ENCODE measurements around the gene HPCAL1. TPM values are rescaled to one million over a fixed set of nuclear protein-coding genes. Genes with fewer than 3 reads are reported as not detected.
A peak's percentile ranks its signal among the peaks of the same experiment; 100 is the strongest.

HPCAL1 gene
- total RNA-seq, 1 donor from 2014 or later, result 110 TPM

DNA sequence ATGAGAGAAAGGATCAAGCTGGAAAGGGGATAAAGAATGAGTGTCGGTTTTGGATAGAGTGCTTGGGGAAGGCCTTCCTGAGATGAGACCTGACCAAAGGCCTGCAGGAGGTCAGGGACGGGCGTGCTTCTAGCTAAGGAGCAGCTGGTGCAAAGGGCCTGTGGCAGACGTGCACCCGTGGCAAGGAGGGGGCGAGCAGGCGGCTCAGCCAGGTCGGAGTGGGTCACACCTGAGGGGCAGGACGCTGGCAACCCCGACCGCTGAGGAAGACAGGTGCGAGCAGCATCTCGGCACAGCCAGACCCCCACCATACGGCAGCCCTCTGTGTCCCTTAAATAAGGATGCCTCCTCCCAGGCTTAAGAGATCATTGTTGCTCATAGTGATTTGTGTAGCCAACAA is 97.3 kb downstream of the HPCAL1 start:
- DNase-seq (ENCODE audit: low spot score), result no peak
- Mint-ChIP-seq H3K27ac (peak overlapping the region; percentile 64), H3K4me1 (ENCODE audit: low read depth) (peaks cover 33% of the 10 kb centered on the region), H3K36me3 (ENCODE audit: low read depth) (peaks cover 51% of the 10 kb centered on the region), H3K9me3 (no peaks in the 10 kb centered on the region), H3K27me3 (ENCODE audit: low read depth) (no peaks in the 10 kb centered on the region), H3K4me3 (ENCODE audit: low read depth) (no peak overlapping the region)
- intact Hi-C loops (cut with micrococcal nuclease), result no loop called here

DNA sequence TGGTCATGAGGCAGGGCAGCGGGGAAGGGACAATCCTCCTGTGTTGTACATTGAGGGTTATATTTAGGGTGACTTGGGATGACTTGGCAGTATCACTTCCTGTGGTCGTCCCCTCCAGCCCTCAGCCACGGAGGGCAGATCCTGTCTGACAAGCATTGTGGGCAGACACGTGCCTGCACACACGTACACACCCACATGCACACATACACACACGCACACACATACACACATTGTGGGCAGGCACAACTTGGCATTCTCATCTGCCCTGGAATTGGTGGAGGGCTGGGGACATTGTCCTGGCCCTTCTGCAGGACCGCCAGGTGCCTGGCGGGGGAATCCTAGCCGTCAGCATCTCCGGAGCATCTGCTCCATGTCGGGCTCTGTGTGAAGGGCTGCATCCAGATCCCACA is 97.9 kb downstream of the HPCAL1 start:
- Mint-ChIP-seq H3K4me1 (ENCODE audit: low read depth) (peaks cover 33% of the 10 kb centered on the region), H3K4me3 (ENCODE audit: low read depth) (no peak overlapping the region), H3K9me3 (no peaks in the 10 kb centered on the region), H3K36me3 (ENCODE audit: low read depth) (peaks cover 50% of the 10 kb centered on the region), H3K27me3 (ENCODE audit: low read depth) (no peaks in the 10 kb centered on the region), H3K27ac (peak overlapping the region; percentile 46)
- intact Hi-C loops (cut with micrococcal nuclease), result no loop called here
- DNase-seq (ENCODE audit: low spot score), result no peak

GRCh38 chr2:10400978-10401951 is 98.6 kb downstream of the HPCAL1 start:
- Mint-ChIP-seq H3K27me3 (ENCODE audit: low read depth) (no peaks in the 10 kb centered on the region), H3K9me3 (no peaks in the 10 kb centered on the region), H3K27ac (peak overlapping the region; percentile 26), H3K4me3 (ENCODE audit: low read depth) (no peak overlapping the region), H3K36me3 (ENCODE audit: low read depth) (peaks cover 45% of the 10 kb centered on the region), H3K4me1 (ENCODE audit: low read depth) (peaks cover 35% of the 10 kb centered on the region)
- intact Hi-C loops (cut with micrococcal nuclease), result no loop called here
- DNase-seq (ENCODE audit: low spot score), result no peak

DNA sequence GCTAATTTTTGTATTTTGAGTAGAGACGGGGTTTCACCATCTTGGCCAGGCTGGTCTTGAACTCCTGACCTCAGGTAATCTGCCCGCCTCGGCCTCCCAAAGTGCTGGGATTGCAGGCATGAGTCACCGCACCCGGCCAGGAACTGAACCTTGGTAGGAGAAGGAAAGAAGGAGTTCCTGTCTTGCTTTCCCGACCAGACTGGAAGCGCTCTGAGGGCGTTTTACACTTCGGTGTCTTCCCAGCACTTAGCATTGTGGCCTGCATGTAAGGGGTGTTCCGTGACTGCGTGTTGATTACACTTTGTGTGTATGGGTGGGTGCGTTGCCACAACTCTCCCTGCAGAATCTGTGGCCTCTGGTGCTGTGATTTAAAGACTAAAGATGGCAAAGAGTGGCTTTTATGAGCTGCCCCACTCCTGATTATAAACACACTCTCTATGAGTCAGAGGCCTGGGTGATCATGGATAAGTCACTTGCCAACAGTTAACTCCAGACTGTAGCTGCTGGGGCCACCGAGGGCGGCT is 99.4 kb downstream of the HPCAL1 start:
- no peak for DNase-seq (ENCODE audit: low spot score)
- intact Hi-C loops (cut with micrococcal nuclease), result no loop called here
- Mint-ChIP-seq H3K36me3 (ENCODE audit: low read depth) (peaks cover 45% of the 10 kb centered on the region), H3K27me3 (ENCODE audit: low read depth) (no peaks in the 10 kb centered on the region), H3K4me3 (ENCODE audit: low read depth) (no peak overlapping the region), H3K27ac (no peak overlapping the region), H3K4me1 (ENCODE audit: low read depth) (peaks cover 40% of the 10 kb centered on the region), H3K9me3 (no peaks in the 10 kb centered on the region)

DNA sequence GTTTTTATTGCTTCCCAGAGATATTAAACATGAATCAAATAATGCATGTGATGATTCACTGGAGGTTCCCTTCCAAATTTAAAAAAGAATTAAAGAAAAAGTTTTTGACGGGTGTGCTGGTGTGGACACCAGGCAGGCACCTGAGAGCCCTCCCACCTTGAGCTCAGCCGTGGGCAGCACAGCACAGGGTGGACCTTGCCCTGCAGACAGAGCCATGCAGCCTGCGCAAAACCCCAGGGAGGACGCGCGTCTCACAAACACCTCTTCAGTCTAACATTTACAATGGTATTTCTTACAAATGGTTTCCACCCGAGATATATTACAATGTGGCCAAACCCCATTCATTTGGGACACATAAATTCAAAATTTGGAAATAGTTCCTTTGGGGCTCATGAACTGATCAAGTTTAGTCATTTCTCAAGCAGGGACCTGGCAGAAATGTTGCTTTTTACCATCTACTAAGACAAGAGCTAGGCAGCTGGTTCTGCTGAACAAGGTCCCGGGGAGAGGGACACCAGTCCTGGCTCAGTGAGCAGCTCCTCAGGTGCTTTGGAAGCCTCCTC is 100.0 kb downstream of the HPCAL1 start:
- Mint-ChIP-seq H3K27ac (no peak overlapping the region), H3K36me3 (ENCODE audit: low read depth) (peaks cover 43% of the 10 kb centered on the region), H3K4me1 (ENCODE audit: low read depth) (peaks cover 47% of the 10 kb centered on the region), H3K4me3 (ENCODE audit: low read depth) (no peak overlapping the region), H3K9me3 (no peaks in the 10 kb centered on the region), H3K27me3 (ENCODE audit: low read depth) (no peaks in the 10 kb centered on the region)
- intact Hi-C loops (cut with micrococcal nuclease), result no loop called here
- DNase-seq (ENCODE audit: low spot score), result no peak

DNA sequence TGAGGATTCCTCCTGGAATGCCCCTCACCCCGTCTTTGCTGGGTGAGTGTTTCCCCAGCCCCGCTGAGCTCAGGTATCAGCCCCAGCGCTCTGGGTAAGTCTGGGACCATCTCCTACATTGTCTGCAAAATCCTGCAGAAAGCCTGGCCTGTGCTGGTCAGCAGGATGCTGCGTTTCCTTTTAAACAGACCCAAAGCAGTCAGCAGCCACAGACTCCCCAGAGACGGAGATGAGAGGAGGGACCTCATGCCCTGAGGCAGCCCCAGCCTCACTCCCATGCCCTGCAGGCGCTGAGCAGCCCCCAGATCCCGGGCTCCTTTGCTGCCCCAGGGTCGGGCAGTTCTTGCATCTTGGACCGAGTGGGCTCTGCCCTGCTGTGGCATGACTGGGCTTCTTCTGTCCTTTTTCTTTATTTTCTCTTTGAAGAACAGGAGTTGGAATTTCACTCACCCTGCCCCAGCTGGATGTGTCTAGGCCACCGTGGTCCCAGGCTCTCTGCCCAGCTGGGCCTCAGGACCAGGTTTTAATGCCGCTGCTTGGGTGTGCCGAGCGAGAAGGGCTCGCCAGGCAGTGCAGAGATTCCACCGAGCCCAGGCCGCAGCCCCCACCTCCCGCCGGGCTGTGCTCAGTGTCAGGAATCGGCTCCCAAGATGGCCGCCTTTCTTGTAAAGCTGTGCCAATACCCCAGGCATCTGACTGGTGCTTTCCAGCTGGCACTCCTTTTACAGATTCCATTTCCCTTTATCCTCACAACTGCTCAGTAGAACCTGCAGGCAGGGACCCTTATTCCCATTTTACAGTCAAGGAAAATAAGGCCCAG is 101.8 kb downstream of the HPCAL1 start:
- no peaks in the 10 kb centered on the region for H3K27me3 Mint-ChIP-seq (ENCODE audit: low read depth)
- H3K9me3 Mint-ChIP-seq, result no peaks in the 10 kb centered on the region
- no peak for DNase-seq (ENCODE audit: low spot score)
- H3K27ac Mint-ChIP-seq, result no peak overlapping the region
- H3K4me3 Mint-ChIP-seq (ENCODE audit: low read depth), result no peak overlapping the region
- peaks cover 63% of the 10 kb centered on the region for H3K4me1 Mint-ChIP-seq (ENCODE audit: low read depth)
- peaks cover 31% of the 10 kb centered on the region for H3K36me3 Mint-ChIP-seq (ENCODE audit: low read depth)
- intact Hi-C loops (cut with micrococcal nuclease), result no loop called here

DNA sequence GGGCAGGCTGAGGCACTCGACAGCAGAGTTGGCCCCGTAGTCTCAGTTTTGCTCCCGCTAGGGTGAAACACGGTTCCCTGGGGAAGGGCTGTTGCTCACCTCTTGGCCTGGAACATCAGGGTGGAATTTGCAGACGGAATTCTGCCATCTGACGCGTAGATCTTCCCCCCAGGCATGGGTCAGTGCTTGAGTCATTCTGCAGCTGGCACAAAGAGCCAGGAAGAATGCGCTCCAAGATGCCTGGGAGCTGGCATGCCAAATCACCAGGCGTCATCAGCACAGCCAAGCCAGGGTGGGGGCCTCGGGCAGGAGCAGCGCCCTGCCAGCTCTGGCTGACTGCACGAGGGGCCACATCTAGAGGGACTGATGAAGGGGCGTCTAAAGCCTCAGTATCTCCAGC is 102.7 kb downstream of the HPCAL1 start:
- Mint-ChIP-seq H3K4me1 (ENCODE audit: low read depth) (peaks cover 60% of the 10 kb centered on the region), H3K9me3 (no peaks in the 10 kb centered on the region), H3K27ac (no peak overlapping the region), H3K27me3 (ENCODE audit: low read depth) (no peaks in the 10 kb centered on the region), H3K36me3 (ENCODE audit: low read depth) (peaks cover 24% of the 10 kb centered on the region), H3K4me3 (ENCODE audit: low read depth) (no peak overlapping the region)
- DNase-seq (ENCODE audit: low spot score), result no peak
- intact Hi-C loops (cut with micrococcal nuclease), result no loop called here

GRCh38 chr2:10406016-10406415 is 103.3 kb downstream of the HPCAL1 start:
- Mint-ChIP-seq H3K4me3 (ENCODE audit: low read depth) (no peak overlapping the region), H3K4me1 (ENCODE audit: low read depth) (peaks cover 58% of the 10 kb centered on the region), H3K27ac (no peak overlapping the region), H3K27me3 (ENCODE audit: low read depth) (no peaks in the 10 kb centered on the region), H3K9me3 (no peaks in the 10 kb centered on the region), H3K36me3 (ENCODE audit: low read depth) (peaks cover 22% of the 10 kb centered on the region)
- intact Hi-C loops (cut with micrococcal nuclease), result no loop called here
- no peak for DNase-seq (ENCODE audit: low spot score)

- DNase-seq (ENCODE audit: low spot score), result no peak
- Mint-ChIP-seq H3K4me1 (ENCODE audit: low read depth) (peaks cover 51% of the 10 kb centered on the region), H3K9me3 (no peaks in the 10 kb centered on the region), H3K27ac (no peak overlapping the region), H3K27me3 (ENCODE audit: low read depth) (no peaks in the 10 kb centered on the region), H3K36me3 (ENCODE audit: low read depth) (peaks cover 16% of the 10 kb centered on the region), H3K4me3 (ENCODE audit: low read depth) (no peak overlapping the region)
- intact Hi-C loops (cut with micrococcal nuclease), result no loop called here
These were observed 103.9 kb downstream of the HPCAL1 start for GRCh38 chr2:10406491-10407188.

GRCh38 chr2:10407432-10407831 is 104.7 kb downstream of the HPCAL1 start:
- intact Hi-C loops (cut with micrococcal nuclease), result no loop called here
- H3K4me3 Mint-ChIP-seq (ENCODE audit: low read depth), result peak overlapping the region; percentile 76
- peaks cover 50% of the 10 kb centered on the region for H3K4me1 Mint-ChIP-seq (ENCODE audit: low read depth)
- H3K27ac Mint-ChIP-seq, result peak overlapping the region; percentile 95
- H3K36me3 Mint-ChIP-seq (ENCODE audit: low read depth), result peaks cover 23% of the 10 kb centered on the region
- no peaks in the 10 kb centered on the region for H3K27me3 Mint-ChIP-seq (ENCODE audit: low read depth)
- H3K9me3 Mint-ChIP-seq, result no peaks in the 10 kb centered on the region
- no peak for DNase-seq (ENCODE audit: low spot score)

- Mint-ChIP-seq H3K4me3 (ENCODE audit: low read depth) (peak overlapping the region; percentile 76), H3K4me1 (ENCODE audit: low read depth) (peaks cover 51% of the 10 kb centered on the region)
These were observed 105.3 kb downstream of the HPCAL1 start for GRCh38 chr2:10407841-10408648.

More at GRCh38 chr2:10407841-10408648, 105.3 kb downstream of the HPCAL1 start:
- peak; percentile 47 for DNase-seq (ENCODE audit: low spot score)
- Mint-ChIP-seq H3K9me3 (no peaks in the 10 kb centered on the region), H3K36me3 (ENCODE audit: low read depth) (peaks cover 20% of the 10 kb centered on the region), H3K27ac (peak overlapping the region; percentile 95), H3K27me3 (ENCODE audit: low read depth) (no peaks in the 10 kb centered on the region)
- intact Hi-C loops (cut with micrococcal nuclease), result loop anchor here (1.0 to 2.0 kb wide), 5 partner anchors 25 to 284 kb away; partner anchors contain the start of gene HPCAL1
